Gastroesophageal sphincter (tissue), 3 donors: ENCODE results near the gene CCDC91.

ENCODE experiments used
- POLR2A ChIP-seq, 2 donors: fragments of 450-650 bp; IDR thresholded peaks; one replicate each; pipeline ENCODE4 v1.6.1; 2017; ENCODE audit warnings: antibody characterized with exemption in 2 of 2, mild to moderate bottlenecking in 2 of 2, moderate library complexity in 1 of 2
- POLR2AphosphoS5 ChIP-seq: sonication (generic); formaldehyde crosslinking; IDR thresholded peaks from one replicate; pipeline ENCODE4 v1.6.1; 2017; ENCODE audit warnings: antibody characterized with exemption
- TF ChIP-seq, protein P1 (sequence below), 4 experiments: fragments of 200-600 bp in 2 of 4; fragments of 450-650 bp in 2 of 4; sonication (generic) in 1 of 4; IDR thresholded peaks; one replicate each; pipeline ENCODE4 v1.5.1; 2017 to 2019; ENCODE audit warnings: antibody characterized with exemption in 4 of 4, mild to moderate bottlenecking in 2 of 4, moderate library complexity in 2 of 4

DNA sequence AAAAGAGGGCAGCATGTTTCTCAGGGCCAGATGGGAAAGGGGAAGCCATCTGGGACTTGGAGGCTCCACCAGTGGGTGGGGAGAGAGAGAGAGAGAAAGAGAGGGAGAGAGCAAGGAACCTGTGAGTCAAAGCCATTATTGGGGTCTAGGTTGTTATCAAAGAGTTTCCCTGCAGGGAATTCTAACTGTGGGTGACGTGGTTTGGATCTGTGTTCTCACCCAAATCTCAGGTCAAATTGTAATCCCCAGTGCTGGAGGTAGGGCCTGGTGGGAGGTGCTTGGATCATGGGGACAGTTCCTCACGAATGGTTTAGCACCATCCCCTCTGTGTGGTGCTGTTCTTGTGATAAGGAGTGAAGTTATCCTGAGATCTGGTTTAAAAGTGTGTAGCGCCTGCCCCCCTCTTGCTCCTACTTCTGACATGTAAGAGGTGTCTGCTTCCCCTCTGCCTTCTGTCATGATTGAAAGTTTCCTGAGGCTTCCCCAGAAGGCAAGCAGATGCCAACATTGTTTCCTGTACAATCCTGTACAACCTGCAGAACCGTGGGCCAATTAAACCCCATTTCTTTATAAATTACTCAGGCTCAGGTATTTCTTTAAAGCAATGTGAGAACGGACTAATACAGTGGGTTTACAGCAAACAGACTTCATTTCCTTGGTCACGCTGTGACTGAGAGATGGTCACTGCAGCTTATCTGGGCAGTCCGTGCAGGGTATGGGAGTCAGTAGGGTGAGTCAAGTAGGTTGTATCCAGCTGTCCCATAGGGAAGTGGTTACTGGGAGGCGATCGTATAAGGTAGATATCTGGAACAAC is 52.4 kb downstream of the CCDC91 start:
- TF ChIP-seq, protein P1, sequence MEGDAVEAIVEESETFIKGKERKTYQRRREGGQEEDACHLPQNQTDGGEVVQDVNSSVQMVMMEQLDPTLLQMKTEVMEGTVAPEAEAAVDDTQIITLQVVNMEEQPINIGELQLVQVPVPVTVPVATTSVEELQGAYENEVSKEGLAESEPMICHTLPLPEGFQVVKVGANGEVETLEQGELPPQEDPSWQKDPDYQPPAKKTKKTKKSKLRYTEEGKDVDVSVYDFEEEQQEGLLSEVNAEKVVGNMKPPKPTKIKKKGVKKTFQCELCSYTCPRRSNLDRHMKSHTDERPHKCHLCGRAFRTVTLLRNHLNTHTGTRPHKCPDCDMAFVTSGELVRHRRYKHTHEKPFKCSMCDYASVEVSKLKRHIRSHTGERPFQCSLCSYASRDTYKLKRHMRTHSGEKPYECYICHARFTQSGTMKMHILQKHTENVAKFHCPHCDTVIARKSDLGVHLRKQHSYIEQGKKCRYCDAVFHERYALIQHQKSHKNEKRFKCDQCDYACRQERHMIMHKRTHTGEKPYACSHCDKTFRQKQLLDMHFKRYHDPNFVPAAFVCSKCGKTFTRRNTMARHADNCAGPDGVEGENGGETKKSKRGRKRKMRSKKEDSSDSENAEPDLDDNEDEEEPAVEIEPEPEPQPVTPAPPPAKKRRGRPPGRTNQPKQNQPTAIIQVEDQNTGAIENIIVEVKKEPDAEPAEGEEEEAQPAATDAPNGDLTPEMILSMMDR (IDR thresholded peaks at IDR 0.05), result no peak
- TF ChIP-seq POLR2A (IDR thresholded peaks at IDR 0.05) (no peak), POLR2AphosphoS5 (no peak)
